HG03159 (cell line): ENCODE measurements around the gene HAND1.

Experiments used
- ATAC-seq: cut with Tn5 transposase; IDR thresholded peaks from one replicate; pipeline ENCODE4 v1.9.1; 2021; ENCODE audit warnings: mild to moderate bottlenecking, moderate library complexity; ENCODE audit not compliant: unreplicated experiment

The HAND1 gene

DNA sequence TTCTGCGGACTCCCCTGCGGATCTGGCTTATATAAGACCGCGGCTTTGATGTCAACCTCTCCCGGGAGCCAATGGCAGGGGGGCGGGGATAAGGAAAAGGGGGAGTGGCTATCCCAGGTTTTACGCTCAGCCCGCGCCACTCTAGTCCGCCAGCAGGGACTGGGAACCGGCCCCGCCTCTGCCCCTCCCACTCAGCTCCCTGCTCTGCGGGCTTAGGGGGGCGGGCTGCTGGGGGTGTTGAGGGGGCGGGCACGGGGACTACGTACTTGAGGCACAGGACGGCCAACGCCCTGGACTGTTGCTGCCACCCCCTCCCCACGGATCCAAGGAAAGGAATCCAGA lies at the start of gene HAND1:
Gene HAND1 (minus strand): TSS at position 4 of the 342 bp plus-strand sequence. CDS start 219 bp downstream, outside the sequence.
- no peak for ATAC-seq

DNA sequence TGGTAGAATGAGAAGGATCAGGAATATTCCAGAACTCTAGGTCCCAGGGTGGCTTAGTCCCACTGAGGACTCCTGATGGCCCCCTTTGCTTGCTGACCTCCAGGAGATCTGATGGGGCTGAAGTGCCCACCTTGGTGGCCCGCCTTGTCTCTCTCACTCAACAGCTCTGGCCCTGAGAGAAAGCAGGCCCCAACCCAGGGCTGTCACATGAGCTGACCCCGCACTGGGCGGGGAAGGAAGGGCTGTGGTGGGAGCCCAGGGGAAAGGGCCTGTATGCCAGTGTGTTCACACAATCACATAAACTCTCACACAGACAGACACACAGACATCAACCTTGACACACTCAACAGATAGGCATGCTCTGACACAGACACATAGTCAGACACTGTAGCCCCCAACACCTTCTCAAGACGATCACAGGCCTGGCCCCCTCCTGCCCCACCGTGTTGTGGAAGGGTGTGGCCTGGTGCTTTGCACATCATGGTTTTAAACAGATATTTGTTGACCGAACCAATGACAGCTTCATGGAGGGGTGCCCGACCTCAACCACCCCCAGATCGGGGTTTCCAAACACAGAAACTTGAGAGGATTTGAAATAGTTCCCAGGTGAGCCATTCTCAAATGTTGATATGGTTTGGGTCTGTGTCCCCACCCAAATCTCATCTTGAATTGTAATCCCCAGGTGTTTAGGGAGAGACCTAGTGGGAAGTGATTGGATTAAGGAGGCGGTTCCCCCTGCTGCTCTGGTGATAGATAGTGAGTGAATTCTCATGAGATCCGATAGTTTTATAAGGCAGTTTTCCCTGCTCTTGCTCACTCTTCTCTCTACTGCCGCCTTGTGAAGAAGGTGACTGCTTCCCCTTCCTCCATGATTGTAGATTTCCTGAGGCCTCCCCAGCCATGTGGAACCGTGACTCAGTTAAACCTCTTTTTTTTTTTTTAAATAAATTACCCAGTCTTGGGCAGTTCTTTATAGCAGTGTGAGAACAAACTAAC lies 48.5 kb upstream of the HAND1 start:
- no peak for ATAC-seq

GRCh38 chr5:154524859-154525258 lies 46.8 kb upstream of the HAND1 start:
- no peak for ATAC-seq

GRCh38 chr5:154524181-154524580 lies 46.2 kb upstream of the HAND1 start:
- no peak for ATAC-seq

DNA sequence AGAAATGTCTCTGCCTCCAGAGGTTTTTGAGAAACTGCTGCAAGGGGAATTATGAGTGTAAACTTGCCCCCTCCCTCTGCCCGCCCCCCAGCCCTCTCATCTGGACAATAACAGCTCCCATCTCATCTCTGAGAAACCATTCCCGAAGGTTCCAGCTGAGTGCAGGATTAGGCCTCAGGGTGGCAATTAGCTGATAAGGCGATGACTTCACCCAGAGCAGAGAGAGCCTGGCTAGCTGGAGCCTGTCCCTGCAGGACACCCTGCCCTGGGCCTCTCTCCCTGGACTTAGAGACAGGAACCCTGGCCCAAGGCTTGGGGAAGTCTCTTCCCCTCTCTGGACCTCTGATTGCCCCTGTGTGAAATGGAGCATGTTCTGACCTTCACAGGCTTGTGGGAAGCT lies 45.7 kb upstream of the HAND1 start:
- ATAC-seq, result no peak

- ATAC-seq, result no peak
These were observed 45.1 kb upstream of the HAND1 start for GRCh38 chr5:154523104-154523503.

GRCh38 chr5:154522284-154522683 lies 44.3 kb upstream of the HAND1 start:
- no peak for ATAC-seq

DNA sequence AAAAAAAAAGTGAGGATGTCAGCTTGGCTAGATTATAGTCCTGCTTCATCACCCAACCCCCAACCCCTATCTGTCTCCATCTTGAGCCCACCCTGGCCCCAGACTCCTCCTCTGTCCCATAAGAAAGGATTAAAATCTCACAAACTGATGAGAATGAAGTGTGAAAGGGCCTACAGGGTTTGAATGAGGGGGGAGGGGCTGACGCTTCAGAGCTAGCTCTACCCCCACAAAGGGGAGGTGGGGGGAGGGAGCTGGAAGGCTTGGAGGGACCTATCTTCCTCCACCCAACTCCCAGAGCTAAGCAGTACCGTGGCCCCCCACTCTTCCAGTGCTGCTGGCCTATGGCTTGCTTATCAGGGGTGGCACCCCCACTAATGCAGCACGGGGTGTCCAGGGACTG lies 43.7 kb upstream of the HAND1 start:
- ATAC-seq, result no peak

- ATAC-seq, result no peak
These were observed 42.9 kb upstream of the HAND1 start for GRCh38 chr5:154520861-154521453.

GRCh38 chr5:154519359-154519758 lies 41.3 kb upstream of the HAND1 start:
- no peak for ATAC-seq

- ATAC-seq, result no peak
These were observed 40.4 kb upstream of the HAND1 start for GRCh38 chr5:154518438-154518867.

DNA sequence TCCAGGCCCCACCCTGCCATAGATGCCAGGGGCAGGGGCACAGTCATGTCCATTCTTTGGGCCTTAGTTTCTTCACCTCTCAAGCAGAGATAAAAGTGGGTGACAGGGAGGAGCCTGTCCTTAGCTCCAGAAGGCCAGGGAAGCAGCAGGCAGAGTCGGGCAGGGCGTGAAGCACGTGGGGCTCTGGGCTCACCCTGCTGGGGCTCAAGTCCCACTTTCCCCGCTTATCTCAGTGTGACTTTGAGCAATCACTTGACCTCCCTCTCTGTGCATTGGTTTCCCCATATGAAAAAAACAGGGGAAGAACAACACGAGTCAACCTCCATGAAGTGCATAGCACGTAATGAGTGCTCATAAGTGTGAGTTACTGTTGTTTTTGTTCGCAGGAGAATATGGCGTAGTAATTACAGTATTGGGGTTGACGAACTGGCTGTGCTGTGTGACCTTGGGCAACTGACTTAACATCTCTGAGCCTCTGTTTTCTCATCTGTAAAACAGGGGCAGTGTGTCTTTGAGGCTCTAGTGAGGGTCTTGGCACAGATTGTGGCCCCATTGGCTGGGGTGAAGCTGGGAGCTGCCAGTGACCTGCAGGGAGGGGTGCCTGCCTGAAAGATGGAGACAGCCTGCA lies 39.9 kb upstream of the HAND1 start:
- ATAC-seq, result no peak

- ATAC-seq, result no peak
These were observed 39.2 kb upstream of the HAND1 start for GRCh38 chr5:154517181-154517580.

DNA sequence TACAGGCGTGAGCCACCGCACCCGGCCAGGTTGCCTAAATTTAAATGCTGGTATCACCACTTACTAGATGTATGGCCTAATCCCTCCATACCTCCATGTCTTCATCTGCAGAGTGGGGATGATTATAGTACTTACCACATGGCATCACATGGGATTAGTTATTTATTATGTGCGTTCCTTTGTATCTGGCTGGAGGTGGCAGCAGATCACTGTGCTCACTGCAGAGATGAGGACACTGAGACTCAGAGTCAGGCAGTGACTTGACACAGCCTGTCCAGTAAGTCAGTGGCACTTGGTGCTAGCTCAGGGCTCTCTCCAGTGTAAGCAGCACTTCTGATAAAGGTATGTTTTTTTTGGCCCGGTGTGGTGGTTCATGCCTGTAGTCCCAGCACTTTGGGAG lies 38.4 kb upstream of the HAND1 start:
- no peak for ATAC-seq

GRCh38 chr5:154515488-154515887 lies 37.5 kb upstream of the HAND1 start:
- peak; percentile 79 for ATAC-seq

GRCh38 chr5:154514331-154514730 lies 36.3 kb upstream of the HAND1 start:
- ATAC-seq, result peak; percentile 49

- no peak for ATAC-seq
These were observed 35.6 kb upstream of the HAND1 start for GRCh38 chr5:154513669-154514084.

DNA sequence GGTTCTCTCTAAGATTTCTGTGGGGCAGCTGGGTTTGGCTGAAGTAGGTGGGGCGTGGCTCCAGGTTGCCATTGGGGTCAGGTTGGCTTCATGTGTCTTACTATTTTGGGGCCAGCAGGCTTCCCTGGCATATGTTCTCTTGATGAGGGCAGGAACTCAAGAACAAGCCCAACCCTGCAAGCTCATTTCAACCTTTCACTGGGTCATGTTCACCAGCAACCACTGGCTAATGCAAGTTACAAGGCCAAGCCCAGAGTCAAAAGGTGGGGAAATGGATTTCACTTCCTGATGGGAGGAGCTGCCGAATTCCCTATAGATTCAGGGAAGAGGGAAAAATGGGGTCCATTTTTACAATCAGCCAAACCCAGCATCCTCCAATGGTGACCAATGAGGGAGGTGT lies 34.0 kb upstream of the HAND1 start:
- no peak for ATAC-seq

GRCh38 chr5:154509784-154510555 lies 31.9 kb upstream of the HAND1 start:
- no peak for ATAC-seq

DNA sequence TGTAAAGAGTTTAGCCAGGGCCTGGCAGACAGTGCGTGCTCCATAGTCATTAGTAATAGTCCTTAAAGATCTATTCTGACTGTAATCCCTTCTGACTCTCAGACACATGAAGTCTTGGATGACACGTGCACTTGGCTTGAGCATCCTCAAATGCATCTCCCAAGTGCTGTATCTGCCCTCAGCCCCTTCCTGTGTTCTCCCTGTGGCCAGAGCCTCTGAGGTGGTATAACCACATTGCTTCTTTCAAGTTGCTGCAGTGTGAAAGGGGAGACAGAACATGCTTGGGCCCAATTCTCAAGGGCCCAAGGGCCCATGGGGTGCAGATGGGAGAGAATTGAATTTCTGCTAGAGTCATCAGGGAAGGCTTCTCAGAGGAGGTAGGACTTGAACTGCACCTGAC lies 30.1 kb upstream of the HAND1 start:
- no peak for ATAC-seq

GRCh38 chr5:154506716-154507080 lies 28.7 kb upstream of the HAND1 start:
- no peak for ATAC-seq
